Chondrocyte (in vitro differentiated cells): ENCODE measurements around the gene GARIN6. TPM values are rescaled to one million over a fixed set of nuclear protein-coding genes. Genes with fewer than 3 reads are reported as not detected.
"Not testable (repeated sequence)": the region's sequence is repeated elsewhere in the genome, so short reads cannot be mapped to it uniquely, and the experiment has no call there.

Experiments
- DNase-seq: peaks from one replicate; pipeline ENCODE4 v3.0.0; 2021; ENCODE audit warnings: mixed read lengths, low spot score
- H3K27ac Mint-ChIP-seq: one replicate; pipeline ENCODE4 v1.8.0; 2021; ENCODE audit warnings: mild to moderate bottlenecking, moderate library complexity, mixed read lengths; ENCODE audit not compliant: unreplicated experiment
- H3K27me3 Mint-ChIP-seq: 2 replicates; pipeline ENCODE4 v1.8.0; 2021; ENCODE audit warnings: low read depth, mixed read lengths
- H3K36me3 Mint-ChIP-seq: 2 replicates; pipeline ENCODE4 v1.8.0; 2021; ENCODE audit warnings: low read depth, mixed read lengths
- H3K4me1 Mint-ChIP-seq: 2 replicates; pipeline ENCODE4 v1.8.0; 2021; ENCODE audit warnings: low read depth, mild to moderate bottlenecking, mixed read lengths
- H3K4me3 Mint-ChIP-seq: one replicate; pipeline ENCODE4 v1.8.0; 2021; ENCODE audit warnings: mild to moderate bottlenecking, moderate library complexity, mixed read lengths; ENCODE audit not compliant: unreplicated experiment
- H3K9me3 Mint-ChIP-seq: 2 replicates; pipeline ENCODE4 v1.8.0; 2021; ENCODE audit warnings: low read depth, mixed read lengths
- CTCF ChIP-seq: fragments of 200-600 bp; sonication (generic); IDR thresholded peaks from 2 replicates; pipeline ENCODE4 v1.5.0; 2021; ENCODE audit warnings: antibody characterized with exemption, mild to moderate bottlenecking, moderate library complexity
- total RNA-seq: library from RNA; stranded (reverse); gene quantifications from 3 replicates; pipeline ENCODE4 v1.2.1, GENCODE V29; 2021

The GARIN6 gene
- total RNA-seq, 1 donor from 2014 or later: not detected

- Mint-ChIP-seq H3K36me3 (no peaks in the 10 kb centered on the region), H3K27ac (peak overlapping the region; percentile 68), H3K9me3 (peaks cover 8% of the 10 kb centered on the region), H3K4me1 (peaks cover 6% of the 10 kb centered on the region), H3K27me3 (no peaks in the 10 kb centered on the region), H3K4me3 (no peak overlapping the region)
- no peak for DNase-seq
- TF ChIP-seq CTCF: no peak
Measured at GRCh38 chr12:99611599-99611998, 36.0 kb upstream of the GARIN6 start.

GRCh38 chr12:99618657-99619056, 28.9 kb upstream of the GARIN6 start:
- no peaks in the 10 kb centered on the region for H3K4me1 Mint-ChIP-seq

GRCh38 chr12:99619389-99620158, 28.0 kb upstream of the GARIN6 start:
- TF ChIP-seq CTCF: peak; percentile 64
- Mint-ChIP-seq H3K36me3 (peaks cover 2% of the 10 kb centered on the region), H3K4me1 (no peaks in the 10 kb centered on the region), H3K4me3 (no peak overlapping the region), H3K27me3 (peaks cover 2% of the 10 kb centered on the region), H3K9me3 (peaks cover 54% of the 10 kb centered on the region), H3K27ac (no peak overlapping the region)
- no peak for DNase-seq

More at GRCh38 chr12:99618657-99619056, 28.9 kb upstream of the GARIN6 start:
- no peak for DNase-seq
- no peak for TF ChIP-seq CTCF
- no peaks in the 10 kb centered on the region for H3K27me3 Mint-ChIP-seq
- H3K4me3 Mint-ChIP-seq: no peak overlapping the region
- H3K9me3 Mint-ChIP-seq: peaks cover 51% of the 10 kb centered on the region
- peaks cover 2% of the 10 kb centered on the region for H3K36me3 Mint-ChIP-seq
- H3K27ac Mint-ChIP-seq: no peak overlapping the region

GRCh38 chr12:99620159-99620479, 27.4 kb upstream of the GARIN6 start:
- Mint-ChIP-seq H3K27ac (no peak overlapping the region), H3K9me3 (peaks cover 54% of the 10 kb centered on the region), H3K36me3 (peaks cover 2% of the 10 kb centered on the region), H3K4me3 (no peak overlapping the region), H3K27me3 (peaks cover 2% of the 10 kb centered on the region), H3K4me1 (no peaks in the 10 kb centered on the region)
- peak; percentile 16 for TF ChIP-seq CTCF
- DNase-seq: no peak

GRCh38 chr12:99624591-99624990, 23.0 kb upstream of the GARIN6 start:
- H3K27ac Mint-ChIP-seq, H3K36me3 Mint-ChIP-seq, H3K4me1 Mint-ChIP-seq, H3K4me3 Mint-ChIP-seq, H3K27me3 Mint-ChIP-seq, DNase-seq: not testable (repeated sequence)
- H3K9me3 Mint-ChIP-seq: peaks cover 29% of the 10 kb centered on the region

- Mint-ChIP-seq H3K4me1 (no peaks in the 10 kb centered on the region), H3K36me3 (no peaks in the 10 kb centered on the region), H3K4me3 (no peak overlapping the region), H3K27me3 (peaks cover 5% of the 10 kb centered on the region), H3K27ac (no peak overlapping the region), H3K9me3 (peaks cover 11% of the 10 kb centered on the region)
- DNase-seq: no peak
- TF ChIP-seq CTCF: no peak
Measured at GRCh38 chr12:99627459-99627858, 20.1 kb upstream of the GARIN6 start.
